ENCODE data around the gene HP1BP3.

GRCh38 chr1:20703124-20703756 lies 83.9 kb downstream of the HP1BP3 start:
- TF ChIP-seq GABPA (IDR thresholded peaks at IDR 0.05; ENCODE audit: low read depth): no peak
- no peak for TF ChIP-seq CTCF (IDR thresholded peaks at IDR 0.05; ENCODE audit: insufficient read depth, low read length)
- no peak for TF ChIP-seq POLR2AphosphoS5 (IDR thresholded peaks at IDR 0.05; ENCODE audit: low read depth)

All from HL-60 (cell line).